Ishikawa (cell line): ENCODE results near the gene DNAJB11.

Experiments
- CEBPB ChIP-seq: IDR thresholded peaks from 2 replicates; pipeline ENCODE4 v1.6.1; 2012
- EP300 ChIP-seq: IDR thresholded peaks from 2 replicates; pipeline ENCODE4 v1.6.1; 2012; ENCODE audit warnings: borderline replicate concordance
- YY1 ChIP-seq: IDR thresholded peaks from 2 replicates; pipeline ENCODE4 v1.6.1; 2012; ENCODE audit warnings: low read depth

DNA sequence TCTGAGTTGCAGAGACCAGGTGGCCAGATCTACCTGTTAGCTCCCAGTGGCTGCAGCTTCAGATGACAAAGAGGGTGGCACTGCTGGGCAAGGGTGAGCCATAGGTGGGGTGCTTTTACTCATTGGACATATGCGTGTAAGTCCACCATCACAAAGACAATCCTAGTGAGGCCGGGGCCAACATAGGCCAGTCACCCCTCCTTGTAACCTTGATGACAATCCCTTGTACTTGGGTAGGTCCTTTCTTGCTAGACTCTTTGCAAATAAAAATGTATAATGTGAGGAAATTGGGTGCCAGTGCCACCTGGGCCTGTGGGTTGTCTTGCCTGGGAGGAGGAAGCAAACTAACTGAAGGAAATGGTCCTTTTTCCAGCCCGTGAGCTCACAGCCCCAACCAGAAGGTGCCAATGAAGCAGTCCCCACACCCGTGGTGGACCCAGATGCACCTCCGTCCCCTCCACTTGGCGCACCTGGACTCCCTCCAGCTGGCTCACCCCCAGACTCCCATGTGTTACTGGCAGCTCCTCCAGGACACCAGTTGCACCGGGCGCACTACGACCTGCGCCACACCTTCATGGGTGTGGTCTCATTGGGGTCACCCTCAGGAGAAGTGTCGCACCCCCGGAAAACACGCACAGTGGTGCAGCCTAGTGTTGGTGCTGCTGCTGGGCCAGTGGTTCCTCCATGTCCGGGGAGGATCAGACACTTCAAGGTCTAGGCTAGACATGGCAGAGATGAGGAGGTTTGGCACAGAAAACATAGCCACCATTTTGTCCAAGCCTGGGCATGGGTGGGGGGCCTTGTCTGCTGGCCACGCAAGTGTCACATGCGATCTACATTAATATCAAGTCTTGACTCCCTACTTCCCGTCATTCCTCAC is 49.9 kb downstream of the DNAJB11 start:
- TF ChIP-seq YY1 (no peak), CEBPB (no peak), EP300 (no peak)
